Ectodermal cell (in vitro differentiated cells): ENCODE results near the gene FAM241B.

Source experiments
- H3K27ac ChIP-seq: 2 replicates; pipeline ENCODE4 v1.7.0; 2013; ENCODE audit warnings: mild to moderate bottlenecking, low read depth, low read length; ENCODE audit not compliant: insufficient read depth, poor library complexity, severe bottlenecking
- H3K27me3 ChIP-seq: 2 replicates; pipeline ENCODE4 v1.7.0; 2013; ENCODE audit warnings: mild to moderate bottlenecking, low read length; ENCODE audit not compliant: insufficient read depth, control insufficient read depth, poor library complexity, severe bottlenecking
- H3K36me3 ChIP-seq: one replicate; pipeline ENCODE4 v1.7.0; 2013; ENCODE audit warnings: low read length; ENCODE audit not compliant: control insufficient read depth, insufficient read depth
- H3K4me1 ChIP-seq: one replicate; pipeline ENCODE4 v1.7.0; 2013; ENCODE audit warnings: low read length; ENCODE audit not compliant: control insufficient read depth, insufficient read depth
- H3K4me3 ChIP-seq: 2 replicates; pipeline ENCODE4 v1.7.0; 2013; ENCODE audit warnings: low read depth, low read length, control low read depth; ENCODE audit not compliant: insufficient read depth
- H3K9me3 ChIP-seq: 2 replicates; pipeline ENCODE4 v1.7.0; 2013; ENCODE audit warnings: mild to moderate bottlenecking, low read length, moderate library complexity; ENCODE audit not compliant: control insufficient read depth
- WGBS, 2 experiments: methylation state at CpG; one replicate each; pipeline ENCODE4 v1.1.7; 2013; ENCODE audit warnings: missing lambda C conversion rate in 2 of 2; 5-methylcytosine and 5-hydroxymethylcytosine counted together

Gene FAM241B

DNA sequence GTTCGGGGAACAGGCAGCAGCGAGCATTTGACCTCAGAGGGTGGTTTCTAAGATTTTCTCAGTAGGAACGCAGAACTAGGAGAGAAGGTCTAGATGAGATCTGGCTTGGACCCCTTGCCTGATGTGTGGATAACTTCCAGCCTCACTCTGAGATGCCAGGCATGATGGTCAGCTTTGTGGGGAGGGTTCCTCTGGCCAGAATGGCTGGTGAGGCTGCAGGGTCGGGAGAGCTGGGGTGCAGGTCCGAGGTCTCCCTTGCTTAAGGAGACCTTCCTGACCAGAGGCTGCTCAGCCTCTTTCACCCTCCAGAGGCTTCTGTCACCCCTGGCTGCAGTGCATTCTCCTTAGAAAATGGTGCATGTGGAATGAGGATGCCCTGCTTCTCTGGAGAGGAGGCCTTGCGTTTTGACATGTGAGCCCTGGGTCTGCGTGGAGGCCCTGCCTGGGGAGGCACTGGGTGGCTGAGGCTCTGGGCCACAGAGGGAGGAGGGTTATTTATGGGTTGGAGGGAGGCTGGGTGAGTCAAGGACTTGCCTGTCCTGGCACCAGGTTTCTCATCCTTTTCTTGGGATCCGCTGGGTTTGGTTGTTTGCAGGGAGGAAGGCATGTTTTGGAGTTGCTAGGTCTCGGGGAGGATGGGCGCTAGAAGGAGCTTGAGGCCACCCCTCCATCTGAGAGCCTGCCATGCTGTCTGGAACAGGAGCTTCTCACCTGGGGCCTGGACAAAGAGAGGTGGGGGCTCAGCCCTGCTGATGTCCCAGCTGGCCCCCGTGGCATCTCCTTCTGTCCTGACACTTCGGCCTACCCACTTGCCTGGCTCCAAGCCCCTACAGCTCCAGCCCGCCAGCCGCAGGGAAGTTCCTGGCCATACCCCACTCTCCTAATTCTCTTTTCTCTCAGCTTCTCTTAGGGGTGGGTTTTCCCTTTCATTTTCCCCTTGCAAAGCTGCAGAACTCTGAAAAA, 3.9 kb downstream of the FAM241B start:
- no peak overlapping the region for H3K27ac ChIP-seq
- no peaks in the 10 kb centered on the region for H3K36me3 ChIP-seq
- H3K9me3 ChIP-seq = no peaks in the 10 kb centered on the region
- peaks cover 23% of the 10 kb centered on the region for H3K27me3 ChIP-seq
- no peak overlapping the region for H3K4me3 ChIP-seq
- 94 to 97% methylated on average over 13 to 14 of the region's 14 CpGs for WGBS, 2 experiments
- peaks cover 6% of the 10 kb centered on the region for H3K4me1 ChIP-seq

- no peaks in the 10 kb centered on the region for H3K9me3 ChIP-seq
Measured at GRCh38 chr10:69634759-69635425, 4.8 kb downstream of the FAM241B start.

GRCh38 chr10:69635428-69636272, 5.6 kb downstream of the FAM241B start:
- no peak overlapping the region for H3K27ac ChIP-seq
- peaks cover 12% of the 10 kb centered on the region for H3K27me3 ChIP-seq
- 82 to 84% methylated on average over 13 of the region's 13 CpGs for whole genome bisulfite sequencing, 2 experiments
- no peaks in the 10 kb centered on the region for H3K9me3 ChIP-seq
- no peaks in the 10 kb centered on the region for H3K36me3 ChIP-seq
- no peak overlapping the region for H3K4me3 ChIP-seq
- H3K4me1 ChIP-seq = peaks cover 4% of the 10 kb centered on the region

More at GRCh38 chr10:69634759-69635425, 4.8 kb downstream of the FAM241B start:
- H3K36me3 ChIP-seq = no peaks in the 10 kb centered on the region
- whole genome bisulfite sequencing, 2 experiments = 92 to 93% methylated on average over 9 of the region's 9 CpGs
- H3K4me1 ChIP-seq = peaks cover 6% of the 10 kb centered on the region
- H3K27ac ChIP-seq = no peak overlapping the region
- no peak overlapping the region for H3K4me3 ChIP-seq
- peaks cover 17% of the 10 kb centered on the region for H3K27me3 ChIP-seq

DNA sequence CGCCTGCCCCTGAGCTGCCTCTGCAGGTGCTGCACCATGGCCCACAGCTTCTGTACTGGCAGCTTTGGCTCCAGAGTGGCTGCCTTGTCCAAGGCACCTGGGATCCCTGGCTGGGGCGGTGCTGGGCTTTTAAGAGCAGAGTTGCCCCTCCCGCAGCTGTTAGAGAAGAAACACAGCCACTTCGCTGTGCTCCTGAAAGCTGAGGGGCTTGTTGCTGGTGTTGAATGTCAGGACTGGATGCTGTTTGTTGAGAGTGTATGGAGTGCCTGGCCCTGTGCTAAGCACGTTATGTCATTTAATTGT, 6.2 kb downstream of the FAM241B start:
- Histone ChIP-seq H3K27me3 (peaks cover 6% of the 10 kb centered on the region), H3K36me3 (no peaks in the 10 kb centered on the region), H3K27ac (no peak overlapping the region), H3K4me3 (no peak overlapping the region), H3K9me3 (no peaks in the 10 kb centered on the region), H3K4me1 (no peaks in the 10 kb centered on the region)
- WGBS, 2 experiments = 85 to 89% methylated on average over 5 of the region's 5 CpGs

GRCh38 chr10:69636626-69637605, 6.9 kb downstream of the FAM241B start:
- Histone ChIP-seq H3K4me1 (no peaks in the 10 kb centered on the region), H3K27me3 (no peaks in the 10 kb centered on the region), H3K27ac (no peak overlapping the region), H3K36me3 (no peaks in the 10 kb centered on the region), H3K4me3 (no peak overlapping the region), H3K9me3 (no peaks in the 10 kb centered on the region)
- WGBS, 2 experiments = 60 to 63% methylated on average over 10 of the region's 10 CpGs

GRCh38 chr10:69638642-69639041, 8.6 kb downstream of the FAM241B start:
- H3K4me1 ChIP-seq = no peaks in the 10 kb centered on the region
- no peak overlapping the region for H3K27ac ChIP-seq
- 89 to 90% methylated on average over 8 of the region's 8 CpGs for WGBS, 2 experiments
- H3K36me3 ChIP-seq = no peaks in the 10 kb centered on the region
- H3K27me3 ChIP-seq = no peaks in the 10 kb centered on the region
- H3K4me3 ChIP-seq = no peak overlapping the region
- no peaks in the 10 kb centered on the region for H3K9me3 ChIP-seq

- 61 to 66% methylated on average over 11 of the region's 11 CpGs for WGBS, 2 experiments
Measured at GRCh38 chr10:69639291-69640195, 9.5 kb downstream of the FAM241B start.

GRCh38 chr10:69640196-69640980, 10.3 kb downstream of the FAM241B start:
- Histone ChIP-seq H3K4me3 (no peak overlapping the region), H3K27me3 (peaks cover 4% of the 10 kb centered on the region), H3K36me3 (no peaks in the 10 kb centered on the region), H3K4me1 (peaks cover 5% of the 10 kb centered on the region), H3K27ac (no peak overlapping the region), H3K9me3 (no peaks in the 10 kb centered on the region)
- 92 to 93% methylated on average over 9 of the region's 9 CpGs for WGBS, 2 experiments

More at GRCh38 chr10:69639291-69640195, 9.5 kb downstream of the FAM241B start:
- Histone ChIP-seq H3K9me3 (no peaks in the 10 kb centered on the region), H3K4me1 (no peaks in the 10 kb centered on the region), H3K27ac (no peak overlapping the region), H3K27me3 (peaks cover 4% of the 10 kb centered on the region), H3K4me3 (no peak overlapping the region), H3K36me3 (no peaks in the 10 kb centered on the region)
